Limb (tissue), 2 donors: Measurements from ENCODE around the gene GDF7.

Experiments used
- DNase-seq, 2 donors: peaks; one replicate each; pipeline ENCODE4 v3.0.0-alpha.2; 2016; ENCODE audit errors: extremely low spot score in 2 of 2

The GDF7 gene

GRCh38 chr2:20666304-20667150 lies at the start of gene GDF7:
TSS of gene GDF7 (plus strand) at chr2:20667144. CDS start at chr2:20667240, 96 bp downstream.
- DNase-seq: peak; percentile 12 to 75

- peak; percentile 81 to 85 for DNase-seq
Measured at GRCh38 chr2:20617892-20618467, 49.0 kb upstream of the GDF7 start.

GRCh38 chr2:20618468-20618885 lies 48.5 kb upstream of the GDF7 start:
- DNase-seq: no peak

- no peak for DNase-seq
Measured at GRCh38 chr2:20618886-20619521, 47.9 kb upstream of the GDF7 start.

GRCh38 chr2:20619624-20620024 lies 47.3 kb upstream of the GDF7 start:
- DNase-seq: no peak

GRCh38 chr2:20620271-20620681 lies 46.7 kb upstream of the GDF7 start:
- DNase-seq: no peak

- no peak for DNase-seq
Measured at GRCh38 chr2:20620696-20621365, 46.1 kb upstream of the GDF7 start.

- DNase-seq: no peak
Measured at GRCh38 chr2:20621366-20622295, 45.3 kb upstream of the GDF7 start.

- DNase-seq: no peak
Measured at GRCh38 chr2:20622296-20622686, 44.7 kb upstream of the GDF7 start.

GRCh38 chr2:20622731-20623130 lies 44.2 kb upstream of the GDF7 start:
- DNase-seq: no peak

GRCh38 chr2:20623241-20623640 lies 43.7 kb upstream of the GDF7 start:
- no peak for DNase-seq

GRCh38 chr2:20623741-20624155 lies 43.2 kb upstream of the GDF7 start:
- no peak for DNase-seq

GRCh38 chr2:20624156-20624883 lies 42.6 kb upstream of the GDF7 start:
- no peak for DNase-seq

- no peak for DNase-seq
Measured at GRCh38 chr2:20624884-20625485, 42.0 kb upstream of the GDF7 start.

- DNase-seq: no peak
Measured at GRCh38 chr2:20625491-20626391, 41.2 kb upstream of the GDF7 start.

GRCh38 chr2:20626392-20626697 lies 40.6 kb upstream of the GDF7 start:
- DNase-seq: no peak

- DNase-seq: no peak
Measured at GRCh38 chr2:20626698-20627513, 40.0 kb upstream of the GDF7 start.
